Fibroblast of lung (primary cell): ENCODE results near the gene PC. TPM values are rescaled to one million over a fixed set of nuclear protein-coding genes. Genes with fewer than 3 reads are reported as not detected.
A peak's percentile ranks its signal among the peaks of the same experiment; 100 is the strongest.

Experiments used
- DNase-seq, 2 donors: peaks; one replicate each; pipeline versions ENCODE4 v3.0.0 to v3.0.0-alpha.2; 2010; ENCODE audit warnings: low read depth in 2 of 2
- H2AFZ ChIP-seq: 2 replicates; pipeline ENCODE4 v1.5.1; 2012; ENCODE audit warnings: low read length, control low read depth, inconsistent platforms
- H3K27ac ChIP-seq: 2 replicates; pipeline ENCODE4 v1.5.1; 2011; ENCODE audit warnings: low read length, control low read depth; ENCODE audit not compliant: insufficient read depth
- H3K27me3 ChIP-seq: 2 replicates; pipeline ENCODE4 v1.5.1; 2011; ENCODE audit warnings: mild to moderate bottlenecking, low read length; ENCODE audit not compliant: control insufficient read depth, insufficient read depth
- H3K36me3 ChIP-seq: 2 replicates; pipeline ENCODE4 v1.5.1; 2011; ENCODE audit warnings: low read length; ENCODE audit not compliant: control insufficient read depth, insufficient read depth
- H3K4me1 ChIP-seq: 2 replicates; pipeline ENCODE4 v1.5.1; 2011; ENCODE audit warnings: low read length; ENCODE audit not compliant: control insufficient read depth, insufficient read depth; ENCODE audit errors: extremely low read depth
- H3K4me2 ChIP-seq: 2 replicates; pipeline ENCODE4 v1.5.1; 2011; ENCODE audit warnings: low read length, control low read depth; ENCODE audit not compliant: insufficient read depth; ENCODE audit errors: extremely low read depth
- H3K4me3 ChIP-seq, 4 experiments: fragments of 200-600 bp in 1 of 4; sonication (generic) in 1 of 4; replicated peaks in 1 of 4; 2 replicates each; pipeline ENCODE4 v1.5.1; 2011 to 2016; ENCODE audit warnings: low read length in 4 of 4, low read depth in 3 of 4, mild to moderate bottlenecking in 3 of 4, control low read depth in 2 of 4, inconsistent platforms in 1 of 4, mixed read lengths in 1 of 4; ENCODE audit not compliant: insufficient read depth in 1 of 4; ENCODE audit errors: control extremely low read depth in 1 of 4
- H3K79me2 ChIP-seq: 2 replicates; pipeline ENCODE4 v1.5.1; 2012; ENCODE audit warnings: mild to moderate bottlenecking, low read length, inconsistent platforms; ENCODE audit not compliant: control insufficient read depth, insufficient read depth
- H3K9ac ChIP-seq: 2 replicates; pipeline ENCODE4 v1.5.1; 2011; ENCODE audit warnings: mild to moderate bottlenecking, low read length, control low read depth; ENCODE audit not compliant: insufficient read depth
- H3K9me3 ChIP-seq: 2 replicates; pipeline ENCODE4 v1.5.1; 2012; ENCODE audit warnings: low read depth, low read length; ENCODE audit not compliant: control insufficient read depth, insufficient read depth
- H4K20me1 ChIP-seq: 2 replicates; pipeline ENCODE4 v1.5.1; 2011; ENCODE audit warnings: low read length; ENCODE audit not compliant: control insufficient read depth, insufficient read depth; ENCODE audit errors: extremely low read depth
- CTCF ChIP-seq, 2 donors: IDR thresholded peaks in 1 of 2; conservative IDR thresholded peaks in 1 of 2; 1 replicate in 1 of 2; 2 replicates in 1 of 2; pipeline ENCODE4 v1.5.1; 2011 to 2012; ENCODE audit warnings: low read length in 2 of 2, control low read depth in 1 of 2, inconsistent platforms in 1 of 2, low read depth in 1 of 2, mild to moderate bottlenecking in 1 of 2
- EZH2 ChIP-seq: IDR thresholded peaks from 2 replicates; pipeline ENCODE4 v1.5.1; 2012; ENCODE audit warnings: low read length, control low read depth, mild to moderate bottlenecking; ENCODE audit errors: missing control alignments
- polyA plus RNA-seq, 2 donors: library from polyadenylated mRNA; depleted of rRNA in 1 of 2; stranded (reverse) in 1 of 2; unstranded in 1 of 2; fragments of >200 nt; gene quantifications; 2 replicates each; pipeline ENCODE4 v1.2.1, GENCODE V29; 2011 to 2012; ENCODE audit warnings: missing spikeins in 1 of 2
- total RNA-seq: library from RNA; depleted of rRNA; stranded (reverse); fragments of >200 nt; gene quantifications from 2 replicates; pipeline ENCODE4 v1.2.1, GENCODE V29; 2014

PC gene
- total and polyA plus RNA-seq, 2 donors (not counting 1 experiment from before 2014, with no cell fraction given), result 5.1 to 22.8 TPM

- no peaks in the 10 kb centered on the region for H3K79me2 ChIP-seq
- H3K27ac ChIP-seq, result no peak overlapping the region
- no peaks in the 10 kb centered on the region for H3K9me3 ChIP-seq
- no peak overlapping the region for H3K4me3 ChIP-seq
- TF ChIP-seq CTCF (conservative IDR thresholded peaks at IDR 0.05 in 1 of 2, IDR thresholded peaks at IDR 0.05 in 1 of 2; ENCODE audit: low read depth in 1 of 2, low read length in 2 of 2) (no peak), EZH2 (no peak)
- H3K4me2 ChIP-seq, result no peak overlapping the region
- no peaks in the 10 kb centered on the region for H3K36me3 ChIP-seq
- no peaks in the 10 kb centered on the region for H3K4me1 ChIP-seq
- peak; percentile 94 to 97 for DNase-seq
- no peaks in the 10 kb centered on the region for H3K27me3 ChIP-seq
- H4K20me1 ChIP-seq, result no peaks in the 10 kb centered on the region
- H3K9ac ChIP-seq, result no peak overlapping the region
- no peak overlapping the region for H2AFZ ChIP-seq
These were observed 21.9 kb downstream of the PC start for GRCh38 chr11:66936311-66936711.

- Histone ChIP-seq H4K20me1 (no peaks in the 10 kb centered on the region), H3K4me3 (no peak overlapping the region), H3K36me3 (no peaks in the 10 kb centered on the region), H3K27ac (no peak overlapping the region), H3K4me2 (no peak overlapping the region), H3K9me3 (no peaks in the 10 kb centered on the region), H3K27me3 (no peaks in the 10 kb centered on the region), H3K79me2 (no peaks in the 10 kb centered on the region), H3K4me1 (no peaks in the 10 kb centered on the region), H2AFZ (no peak overlapping the region), H3K9ac (no peak overlapping the region)
- peak; percentile 69 to 90 for DNase-seq
- TF ChIP-seq EZH2 (no peak), CTCF (conservative IDR thresholded peaks at IDR 0.05 in 1 of 2, IDR thresholded peaks at IDR 0.05 in 1 of 2; ENCODE audit: low read depth in 1 of 2, low read length in 2 of 2) (no peak)
These were observed 23.0 kb downstream of the PC start for GRCh38 chr11:66934950-66935779.

- no peaks in the 10 kb centered on the region for H3K36me3 ChIP-seq
- no peaks in the 10 kb centered on the region for H3K9me3 ChIP-seq
- H3K27me3 ChIP-seq, result no peaks in the 10 kb centered on the region
- peak; percentile 42 to 63 for DNase-seq
- H3K27ac ChIP-seq, result no peak overlapping the region
- no peak for TF ChIP-seq EZH2
- no peak for TF ChIP-seq CTCF (conservative IDR thresholded peaks at IDR 0.05 in 1 of 2, IDR thresholded peaks at IDR 0.05 in 1 of 2; ENCODE audit: low read depth in 1 of 2, low read length in 2 of 2)
- H3K4me1 ChIP-seq, result no peaks in the 10 kb centered on the region
- H2AFZ ChIP-seq, result no peak overlapping the region
- no peaks in the 10 kb centered on the region for H4K20me1 ChIP-seq
- H3K4me3 ChIP-seq, result no peak overlapping the region
- H3K9ac ChIP-seq, result no peak overlapping the region
- H3K4me2 ChIP-seq, result no peak overlapping the region
- no peaks in the 10 kb centered on the region for H3K79me2 ChIP-seq
These were observed 24.7 kb downstream of the PC start for GRCh38 chr11:66933531-66933930.
